IMR-90 (cell line): ENCODE measurements around the gene ERBB4. TPM values are rescaled to one million over a fixed set of nuclear protein-coding genes. Genes with fewer than 3 reads are reported as not detected.

Source experiments
- ATAC-seq: fragments of 200-7000 bp; cut with Tn5 transposase; 2 replicates; pipeline ENCODE4 v1.9.1; 2020; ENCODE audit warnings: low read depth, mild to moderate bottlenecking, moderate library complexity
- BruUV-seq: library from RNA; stranded (reverse); fragments of 400-500 nt; replicated peaks from 2 replicates; lab custom pipeline; 2021; lab: Mats Ljungman, UMichigan
- CTCF ChIA-PET: fragments of 300-600 bp; formaldehyde crosslinking; extraction: SDS; loops from one replicate; lab custom pipeline; 2021; ENCODE audit warnings: antibody characterized with exemption; lab: Yijun Ruan, JAX
- POLR2A ChIA-PET: fragments of 300-600 bp; sonication (Branson Sonifier 250); formaldehyde crosslinking; loops from one replicate; lab custom pipeline; 2022; ENCODE audit warnings: antibody characterized with exemption; ENCODE audit not compliant: unreplicated experiment; lab: Charles Lee
- DNase-seq: peaks from one replicate; pipeline ENCODE4 v3.0.0; 2013
- H2AFZ ChIP-seq: replicated peaks from 2 replicates; pipeline ENCODE3; 2013; ENCODE audit warnings: low read length, mild to moderate bottlenecking; ENCODE audit not compliant: poor library complexity
- H2AK5ac ChIP-seq: 2 replicates; pipeline ENCODE4 v1.6.1; 2013; ENCODE audit warnings: low read depth, low read length, inconsistent platforms
- H2AK9ac ChIP-seq: replicated peaks from 2 replicates; pipeline ENCODE3; 2013; ENCODE audit warnings: mild to moderate bottlenecking, low read depth, low read length, moderate library complexity; ENCODE audit not compliant: poor library complexity
- H2BK120ac ChIP-seq: 2 replicates; pipeline ENCODE4 v1.6.1; 2013; ENCODE audit warnings: low read depth, low read length, inconsistent platforms
- H2BK15ac ChIP-seq: 3 replicates; pipeline ENCODE4 v1.6.1; 2013; ENCODE audit warnings: low read depth, low read length, inconsistent platforms
- H2BK20ac ChIP-seq: 2 replicates; pipeline ENCODE4 v1.6.1; 2013; ENCODE audit warnings: low read depth, mild to moderate bottlenecking, inconsistent platforms, low read length, moderate library complexity
- H2BK5ac ChIP-seq: 2 replicates; pipeline ENCODE4 v1.6.1; 2013; ENCODE audit warnings: mild to moderate bottlenecking, low read depth, low read length, inconsistent platforms; ENCODE audit not compliant: poor library complexity, severe bottlenecking
- H3K14ac ChIP-seq: replicated peaks from 2 replicates; pipeline ENCODE4 v1.6.1; 2013; ENCODE audit warnings: low read depth, low read length, inconsistent platforms
- H3K18ac ChIP-seq: 2 replicates; pipeline ENCODE4 v1.6.1; 2013; ENCODE audit warnings: low read depth, low read length, control low read depth
- H3K23ac ChIP-seq: 2 replicates; pipeline ENCODE4 v1.6.1; 2013; ENCODE audit warnings: low read depth, low read length, inconsistent platforms
- H3K27ac ChIP-seq: 2 replicates; pipeline ENCODE4 v1.5.1; 2013; ENCODE audit warnings: mild to moderate bottlenecking, control low read depth, low read length; ENCODE audit not compliant: insufficient read depth
- H3K27me3 ChIP-seq: 2 replicates; pipeline ENCODE4 v1.6.1; 2013; ENCODE audit warnings: low read length; ENCODE audit not compliant: control insufficient read depth, insufficient read depth
- H3K36me3 ChIP-seq: 2 replicates; pipeline ENCODE4 v1.6.1; 2013; ENCODE audit warnings: low read length, mixed read lengths; ENCODE audit not compliant: control insufficient read depth, insufficient read depth
- H3K4ac ChIP-seq: 2 replicates; pipeline ENCODE4 v1.6.1; 2013; ENCODE audit warnings: low read depth, low read length, inconsistent platforms
- H3K4me1 ChIP-seq: 2 replicates; pipeline ENCODE4 v1.6.1; 2013; ENCODE audit warnings: low read length, mixed read lengths; ENCODE audit not compliant: control insufficient read depth, insufficient read depth
- H3K4me2 ChIP-seq: 2 replicates; pipeline ENCODE4 v1.6.1; 2013; ENCODE audit warnings: low read depth, mild to moderate bottlenecking, control low read depth, low read length, moderate library complexity
- H3K4me3 ChIP-seq: 2 replicates; pipeline ENCODE4 v1.5.1; 2013; ENCODE audit warnings: low read depth, mild to moderate bottlenecking, control low read depth, low read length, moderate library complexity; ENCODE audit not compliant: insufficient read depth
- H3K56ac ChIP-seq: 2 replicates; pipeline ENCODE4 v1.6.1; 2013; ENCODE audit warnings: low read length, inconsistent platforms; ENCODE audit not compliant: insufficient read depth; ENCODE audit errors: extremely low read depth
- H3K79me1 ChIP-seq, 2 experiments: 2 replicates each; pipeline ENCODE4 v1.6.1; 2013; ENCODE audit warnings: low read length in 2 of 2, inconsistent platforms in 1 of 2, low read depth in 1 of 2
- H3K9ac ChIP-seq: 2 replicates; pipeline ENCODE4 v1.6.1; 2013; ENCODE audit warnings: low read depth, low read length, control low read depth
- H3K9me1 ChIP-seq: 2 replicates; pipeline ENCODE4 v1.6.1; 2013; ENCODE audit warnings: low read length, inconsistent platforms; ENCODE audit not compliant: insufficient read depth
- H3K9me3 ChIP-seq: 2 replicates; pipeline ENCODE4 v1.6.1; 2013; ENCODE audit warnings: low read length; ENCODE audit not compliant: control insufficient read depth, insufficient read depth
- H4K20me1 ChIP-seq: 2 replicates; pipeline ENCODE4 v1.6.1; 2013; ENCODE audit warnings: low read length, inconsistent platforms; ENCODE audit not compliant: insufficient read depth
- H4K5ac ChIP-seq: 2 replicates; pipeline ENCODE4 v1.6.1; 2013; ENCODE audit warnings: mild to moderate bottlenecking, low read depth, low read length, control low read depth
- H4K8ac ChIP-seq, 2 experiments: 2 replicates each; pipeline ENCODE4 v1.6.1; 2013; ENCODE audit warnings: low read depth in 2 of 2, low read length in 2 of 2, control low read depth in 1 of 2, inconsistent platforms in 1 of 2
- H4K91ac ChIP-seq: 2 replicates; pipeline ENCODE4 v1.6.1; 2013; ENCODE audit warnings: low read depth, low read length, inconsistent platforms; ENCODE audit not compliant: insufficient read depth
- CEBPB ChIP-seq: IDR thresholded peaks from 2 replicates; pipeline ENCODE4 v1.6.1; 2012; ENCODE audit warnings: low read depth, low read length, improper control_type of control experiment
- POLR2A ChIP-seq: IDR thresholded peaks from 2 replicates; pipeline ENCODE4 v1.6.1; 2012; ENCODE audit warnings: mild to moderate bottlenecking, low read depth, low read length
- WGBS, 2 experiments: methylation state at CpG; one replicate each; pipeline versions ENCODE4 v1.1.5 to v1.1.7; 2013; ENCODE audit warnings: missing lambda C conversion rate in 2 of 2; ENCODE audit not compliant: insufficient read length in 1 of 2; ENCODE audit errors: extremely low coverage in 2 of 2; 5-methylcytosine and 5-hydroxymethylcytosine counted together
- dilution Hi-C: fragments of 300-500 bp; cut with HindIII; formaldehyde crosslinking; loops from one replicate; pipeline ENCODE4 v1.14.3; 2018; ENCODE audit warnings: low sequenced_read_pairs; ENCODE audit not compliant: unreplicated experiment
- in situ Hi-C: fragments of 300-500 bp; cut with MboI; formaldehyde crosslinking; loops from 3 replicates; pipeline ENCODE4 v1.14.3; 2019; ENCODE audit warnings: low sequenced_read_pairs, inconsistent platforms, mixed read lengths
- intact Hi-C: fragments of 100-400 bp; cut with micrococcal nuclease; formaldehyde crosslinking; loops from 2 replicates; pipeline ENCODE4 v1.10.0; 2022
- polyA plus RNA-seq, 3 experiments: library from polyadenylated mRNA; depleted of rRNA; stranded (reverse); fragments of >200 nt; gene quantifications; 2 replicates each; pipeline ENCODE4 v1.2.3, GENCODE V29; 2012; ENCODE audit warnings: low replicate concordance in 1 of 3
- total RNA-seq: library from RNA; depleted of rRNA; stranded (reverse); fragments of >200 nt; gene quantifications from 2 replicates; pipeline ENCODE4 v1.2.3, GENCODE V29; 2012

Gene ERBB4
- total and polyA plus RNA-seq, 2 of the 4 experiments (the other 2 are of a cell fraction), result not detected

DNA sequence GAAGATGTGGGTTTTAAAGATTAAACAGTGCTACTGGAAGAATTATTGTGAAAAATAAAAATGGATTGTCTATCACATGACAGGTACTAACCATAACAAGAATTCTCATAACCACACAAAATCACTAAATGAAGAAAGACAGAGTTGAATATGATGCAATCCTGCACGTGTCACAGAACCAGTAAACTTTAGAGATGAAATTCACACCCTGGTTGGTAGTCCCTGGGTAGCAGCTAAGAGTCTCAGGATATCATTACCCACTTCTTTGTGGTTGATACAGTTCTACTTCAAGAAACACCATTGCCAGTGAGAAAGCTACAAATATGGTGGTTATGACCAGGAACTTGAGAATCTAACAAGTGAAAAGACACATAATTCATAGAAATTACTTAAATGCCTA, 450.2 kb downstream of the ERBB4 start:
- CTCF ChIA-PET, result no interaction called here
- H4K8ac ChIP-seq, result no peak overlapping the region
- no peaks in the 10 kb centered on the region for H3K36me3 ChIP-seq
- H2BK20ac ChIP-seq, result no peak overlapping the region
- no CpG with 5 or more reads among the region's 1 CpG for WGBS, 2 experiments
- H4K5ac ChIP-seq, result no peak overlapping the region
- no peak overlapping the region for H2AFZ ChIP-seq
- no peak for ATAC-seq
- dilution Hi-C loops, result no loop called here
- no peak overlapping the region for H4K91ac ChIP-seq
- H3K14ac ChIP-seq, result no peak overlapping the region
- H3K4me2 ChIP-seq, result no peak overlapping the region
- no peak overlapping the region for H3K56ac ChIP-seq
- in situ Hi-C loops, result no loop called here
- H3K23ac ChIP-seq, result no peak overlapping the region
- H2AK5ac ChIP-seq, result no peak overlapping the region
- no peak overlapping the region for H2BK5ac ChIP-seq
- BruUV-seq, result no TSS peak
- no peak overlapping the region for H2AK9ac ChIP-seq
- no peak overlapping the region for H3K27ac ChIP-seq
- no peak for DNase-seq
- H3K4me1 ChIP-seq, result no peaks in the 10 kb centered on the region
- no peak overlapping the region for H2BK120ac ChIP-seq
- no peak overlapping the region for H3K4me3 ChIP-seq
- no peaks in the 10 kb centered on the region for H4K20me1 ChIP-seq
- peak; percentile 69; the same call in 1 of the 2 replicates for TF ChIP-seq CEBPB
- no peak for TF ChIP-seq POLR2A
- POLR2A ChIA-PET, result no interaction called here
- H2BK15ac ChIP-seq, result no peak overlapping the region
- H3K4ac ChIP-seq, result no peak overlapping the region
- no peak overlapping the region for H3K18ac ChIP-seq
- H3K27me3 ChIP-seq, result no peaks in the 10 kb centered on the region
- H3K9me1 ChIP-seq, result no peaks in the 10 kb centered on the region
- no peak overlapping the region for H3K9ac ChIP-seq
- intact Hi-C loops, result no loop called here
- H3K79me1 ChIP-seq, result no peaks in the 10 kb centered on the region
- H3K9me3 ChIP-seq, result no peaks in the 10 kb centered on the region
